Small intestine (tissue), 7 donors: ENCODE results near the gene KCNQ1OT1. TPM values are rescaled to one million over a fixed set of nuclear protein-coding genes. Genes with fewer than 3 reads are reported as not detected.

Experiments
- DNase-seq, 2 donors: peaks; one replicate each; pipeline versions ENCODE4 v3.0.0 to v3.0.0-alpha.2; 2013
- FAIRE-seq: peaks from 2 replicates; lab custom pipeline; 2012; peaks lifted over from hg19 to GRCh38; lab: Jason Lieb, UNC
- H3K27ac ChIP-seq, 3 donors: one replicate each; pipeline ENCODE4 v1.5.1; 2013; ENCODE audit warnings: low read length in 2 of 3, mild to moderate bottlenecking in 2 of 3, control low read depth in 1 of 3, inconsistent platforms in 1 of 3, low read depth in 1 of 3, moderate library complexity in 1 of 3
- H3K27me3 ChIP-seq, 3 donors: one replicate each; pipeline ENCODE4 v1.6.1; 2013; ENCODE audit warnings: low read length in 3 of 3, inconsistent platforms in 1 of 3; ENCODE audit not compliant: control insufficient read depth in 3 of 3, insufficient read depth in 3 of 3
- H3K36me3 ChIP-seq, 3 donors: one replicate each; pipeline ENCODE4 v1.6.1; 2013; ENCODE audit warnings: low read length in 3 of 3, inconsistent platforms in 1 of 3, low read depth in 1 of 3, mild to moderate bottlenecking in 1 of 3, moderate library complexity in 1 of 3; ENCODE audit not compliant: control insufficient read depth in 3 of 3, insufficient read depth in 2 of 3
- H3K4me1 ChIP-seq, 3 donors: one replicate each; pipeline ENCODE4 v1.6.1; 2013; ENCODE audit warnings: low read length in 2 of 3, inconsistent platforms in 1 of 3, low read depth in 1 of 3, mild to moderate bottlenecking in 1 of 3, moderate library complexity in 1 of 3; ENCODE audit not compliant: control insufficient read depth in 3 of 3, insufficient read depth in 2 of 3
- H3K4me3 ChIP-seq, 3 donors: one replicate each; pipeline ENCODE4 v1.5.1; 2013; ENCODE audit warnings: low read length in 3 of 3, control low read depth in 1 of 3, inconsistent platforms in 1 of 3, low read depth in 1 of 3, mild to moderate bottlenecking in 1 of 3, moderate library complexity in 1 of 3
- H3K9me3 ChIP-seq, 2 donors: one replicate each; pipeline ENCODE4 v1.6.1; 2013; ENCODE audit warnings: low read depth in 1 of 2, low read length in 1 of 2; ENCODE audit not compliant: control insufficient read depth in 2 of 2, insufficient read depth in 1 of 2
- WGBS, 3 donors: extraction: QIAGEN DNeasy Blood & Tissue Kit; methylation state at CpG; one replicate each; pipeline ENCODE4 v1.1.7; 2013; 5-methylcytosine and 5-hydroxymethylcytosine counted together
- polyA plus RNA-seq, 4 donors: library from polyadenylated mRNA; stranded (reverse) in 3 of 4; unstranded in 1 of 4; fragments of 200-250 nt in 3 of 4; fragments of 120-200 nt in 1 of 4; gene quantifications; one replicate each; pipeline versions ENCODE4 v1.2.1 to v1.2.3, GENCODE V29; 2013
- donor health status: healthy with polysubstance abuse.
- donor health status: control.
- donor health status: control.
- donor health status: Bipolar disorder and iron deficiency.
- donor health status: healthy.

KCNQ1OT1 gene
- polyA plus RNA-seq, 4 donors: under 0.01 to 2.3 (median 0.11) TPM

GRCh38 chr11:2685566-2686359, 14.0 kb downstream of the KCNQ1OT1 start:
- no peak overlapping the region for H3K4me3 ChIP-seq
- no peaks in the 10 kb centered on the region for H3K27me3 ChIP-seq
- no peak for DNase-seq
- WGBS, 3 donors: 89 to 92% (median 91%) methylated on average over 13 of the region's 13 CpGs
- peaks cover 0 to 42% (median 0%) of the 10 kb centered on the region in 3 donors for H3K4me1 ChIP-seq
- FAIRE-seq: no peak
- H3K36me3 ChIP-seq: peaks cover 0 to 81% (median 2%) of the 10 kb centered on the region in 3 donors
- no peak overlapping the region for H3K27ac ChIP-seq
- H3K9me3 ChIP-seq: no peaks in the 10 kb centered on the region

- no peaks in the 10 kb centered on the region for H3K9me3 ChIP-seq
- no peaks in the 10 kb centered on the region for H3K27me3 ChIP-seq
- H3K4me1 ChIP-seq: peaks cover 0 to 35% (median 0%) of the 10 kb centered on the region in 3 donors
- peaks cover 0 to 74% (median 2%) of the 10 kb centered on the region in 3 donors for H3K36me3 ChIP-seq
- no peak overlapping the region for H3K4me3 ChIP-seq
- 73 to 84% (median 82%) methylated on average over 6 of the region's 6 CpGs for WGBS, 3 donors
- no peak for DNase-seq
- H3K27ac ChIP-seq: no peak overlapping the region
- FAIRE-seq: no peak
These were observed 14.7 kb downstream of the KCNQ1OT1 start for GRCh38 chr11:2685051-2685450.

DNA sequence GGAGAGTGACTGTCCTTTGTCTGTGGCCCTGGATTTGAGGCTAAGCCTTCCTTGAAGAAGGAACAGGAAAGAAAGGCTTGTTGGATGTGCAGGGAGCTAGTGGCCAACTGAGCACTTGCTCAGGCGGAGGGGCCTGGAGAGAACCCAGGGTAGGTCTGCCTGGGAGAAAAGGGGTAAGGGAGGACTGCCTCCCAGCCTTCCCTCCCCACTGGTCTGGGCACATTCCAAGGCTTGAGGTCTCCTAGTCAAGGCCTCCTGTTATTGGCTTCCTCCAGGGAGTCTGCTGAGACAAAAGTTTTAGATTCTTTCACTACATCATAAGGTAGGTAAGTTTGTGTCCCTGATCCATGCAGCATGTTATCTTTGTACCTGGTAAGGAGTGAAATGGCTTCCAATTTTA, 15.2 kb downstream of the KCNQ1OT1 start:
- H3K27ac ChIP-seq: no peak overlapping the region
- WGBS, 3 donors: 89 to 100% (median 89%) methylated on average over 1 of the region's 1 CpG
- H3K36me3 ChIP-seq: peaks cover 0 to 73% (median 2%) of the 10 kb centered on the region in 3 donors
- peaks cover 0 to 30% (median 0%) of the 10 kb centered on the region in 3 donors for H3K4me1 ChIP-seq
- H3K9me3 ChIP-seq: no peaks in the 10 kb centered on the region
- H3K4me3 ChIP-seq: no peak overlapping the region
- FAIRE-seq: no peak
- DNase-seq: no peak
- no peaks in the 10 kb centered on the region for H3K27me3 ChIP-seq

DNA sequence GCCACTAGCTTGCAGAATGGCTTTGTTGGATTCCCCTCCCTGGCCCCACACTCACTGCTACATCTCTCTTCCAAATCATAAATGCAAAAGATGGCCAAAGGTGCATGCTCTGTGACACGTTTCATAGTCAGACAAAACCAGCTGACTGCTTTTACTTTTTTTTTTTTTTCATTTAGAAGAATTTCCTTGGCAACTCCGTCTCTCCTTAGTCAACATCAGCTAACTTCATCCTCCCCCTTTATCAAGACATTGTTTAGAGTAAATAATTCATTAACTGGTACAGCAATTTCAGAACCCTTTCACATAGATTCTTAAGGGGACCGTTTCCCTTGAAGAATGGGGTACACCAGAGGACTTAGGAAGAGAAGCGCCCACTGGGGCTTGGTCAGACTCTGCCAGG, 16.0 kb downstream of the KCNQ1OT1 start:
- Histone ChIP-seq H3K4me1 (peaks cover 0 to 22% (median 0%) of the 10 kb centered on the region in 3 donors), H3K36me3 (peaks cover 0 to 67% (median 2%) of the 10 kb centered on the region in 3 donors), H3K27me3 (no peaks in the 10 kb centered on the region), H3K9me3 (no peaks in the 10 kb centered on the region), H3K4me3 (no peak overlapping the region), H3K27ac (no peak overlapping the region)
- WGBS, 3 donors: 69 to 79% (median 76%) methylated on average over 4 of the region's 4 CpGs
- FAIRE-seq (no peak), DNase-seq (no peak)

GRCh38 chr11:2681408-2682145, 18.2 kb downstream of the KCNQ1OT1 start:
- Histone ChIP-seq H3K9me3 (no peaks in the 10 kb centered on the region), H3K27me3 (no peaks in the 10 kb centered on the region), H3K4me3 (no peak overlapping the region), H3K36me3 (peaks cover 0 to 45% (median 0%) of the 10 kb centered on the region in 3 donors), H3K4me1 (peaks cover 0 to 8% (median 0%) of the 10 kb centered on the region in 3 donors), H3K27ac (no peak overlapping the region)
- FAIRE-seq (no peak), DNase-seq (no peak)
- 72 to 81% (median 76%) methylated on average over 5 of the region's 5 CpGs for WGBS, 3 donors

GRCh38 chr11:2679011-2679676, 20.6 kb downstream of the KCNQ1OT1 start:
- Histone ChIP-seq H3K9me3 (no peaks in the 10 kb centered on the region), H3K27ac (no peak overlapping the region), H3K36me3 (peaks cover 0 to 31% (median 0%) of the 10 kb centered on the region in 3 donors), H3K27me3 (no peaks in the 10 kb centered on the region), H3K4me1 (peaks cover 0 to 17% (median 1%) of the 10 kb centered on the region in 3 donors), H3K4me3 (no peak overlapping the region)
- FAIRE-seq (no peak), DNase-seq (no peak)
- 95 to 98% (median 97%) methylated on average over 2 of the region's 2 CpGs for WGBS, 3 donors

DNA sequence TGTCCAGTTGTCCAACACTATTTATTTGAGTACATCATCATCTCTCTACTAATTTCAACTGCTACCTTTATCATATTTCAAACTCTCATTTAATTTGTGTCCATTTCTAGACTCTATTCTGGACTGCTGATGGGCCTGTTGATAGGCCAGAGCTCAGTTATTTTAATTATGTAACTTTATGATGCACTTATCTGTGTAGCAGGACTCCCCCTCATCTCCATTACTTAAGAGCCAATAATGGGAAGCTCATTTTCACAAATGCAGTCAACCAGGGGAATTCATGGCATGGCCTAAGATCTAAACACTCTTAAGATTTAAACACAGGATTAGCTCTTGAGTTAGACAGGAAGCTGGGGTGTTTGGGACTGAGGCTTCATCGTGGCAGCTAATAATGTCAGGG, 21.4 kb downstream of the KCNQ1OT1 start:
- Histone ChIP-seq H3K27ac (no peak overlapping the region), H3K4me1 (peaks cover 0 to 23% (median 2%) of the 10 kb centered on the region in 3 donors), H3K4me3 (no peak overlapping the region), H3K9me3 (no peaks in the 10 kb centered on the region), H3K36me3 (peaks cover 0 to 36% (median 0%) of the 10 kb centered on the region in 3 donors), H3K27me3 (no peaks in the 10 kb centered on the region)
- WGBS, 3 donors: 48 to 61% (median 59%) methylated on average over 1 of the region's 1 CpG
- DNase-seq: no peak
- no peak for FAIRE-seq

DNA sequence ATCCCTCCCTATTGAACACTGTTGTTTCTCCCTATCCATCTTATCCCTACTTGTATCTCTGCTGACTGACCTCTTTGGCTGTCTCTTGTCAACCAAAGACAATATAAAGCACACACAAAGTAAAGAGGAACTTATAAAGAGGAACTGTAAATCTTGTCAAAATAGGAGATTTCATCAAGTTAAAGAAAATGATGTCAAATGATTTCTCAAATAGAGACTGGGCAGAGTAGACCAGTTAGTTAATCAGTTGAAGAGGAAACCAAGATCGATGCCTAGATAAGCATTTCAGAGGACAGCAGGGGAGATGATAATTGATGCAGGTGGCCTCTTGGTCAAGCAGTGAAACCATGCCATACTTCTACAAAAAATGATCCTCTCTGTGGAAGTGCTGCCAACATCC, 22.7 kb downstream of the KCNQ1OT1 start:
- Histone ChIP-seq H3K9me3 (no peaks in the 10 kb centered on the region), H3K27me3 (no peaks in the 10 kb centered on the region), H3K27ac (no peak overlapping the region), H3K4me1 (peaks cover 0 to 19% (median 2%) of the 10 kb centered on the region in 3 donors), H3K4me3 (no peak overlapping the region), H3K36me3 (peaks cover 0 to 39% (median 0%) of the 10 kb centered on the region in 3 donors)
- WGBS, 3 donors: 57 to 80% (median 58%) methylated on average over 1 of the region's 1 CpG
- FAIRE-seq (no peak), DNase-seq (no peak)
